GM18507 (cell line): ENCODE measurements around the gene NRTN.

ENCODE experiments used
- DNase-seq: peaks from one replicate; pipeline ENCODE4 v3.0.0; 2011; ENCODE audit warnings: low read depth; ENCODE audit not compliant: insufficient read length; ENCODE audit errors: extremely low spot score
- FAIRE-seq: peaks from 2 replicates; lab custom pipeline; 2011; peaks lifted over from hg19 to GRCh38; lab: Jason Lieb, UNC

The NRTN gene

GRCh38 chr19:5789351-5789761 is 15.5 kb upstream of the NRTN start:
- no peak for FAIRE-seq
- no peak for DNase-seq

DNA sequence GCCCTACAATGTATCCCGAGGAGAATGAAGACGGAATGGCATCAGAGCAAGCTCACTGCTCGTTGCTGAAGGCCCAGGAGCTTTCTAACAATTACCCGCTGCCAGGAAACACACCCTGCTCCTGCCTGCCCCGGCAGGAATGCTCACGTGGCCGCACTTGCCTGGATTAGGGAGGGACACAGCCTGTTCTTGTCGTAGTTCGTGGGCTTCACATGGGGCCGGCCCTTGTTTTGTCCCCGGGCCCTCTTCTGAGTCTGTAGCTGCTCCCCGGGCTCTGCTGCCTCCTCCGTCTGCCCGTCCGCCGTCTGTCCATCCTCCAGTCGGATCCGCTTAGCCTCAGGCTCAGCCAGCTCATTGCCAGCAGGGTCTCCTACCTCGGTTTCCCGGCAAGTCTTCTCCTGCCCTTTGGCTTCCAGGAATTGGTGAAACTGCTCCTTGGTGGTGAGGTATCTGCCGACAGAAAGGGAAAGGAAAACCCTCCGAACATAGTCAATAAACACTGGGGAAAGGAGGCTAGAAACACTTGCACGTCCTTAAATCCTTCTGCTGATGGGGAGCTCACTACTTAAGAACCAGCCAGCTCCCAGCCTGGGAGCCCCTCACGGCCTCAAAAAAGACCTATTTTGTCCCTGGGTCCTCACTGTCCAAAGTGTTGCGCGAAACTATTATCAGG is 14.8 kb upstream of the NRTN start:
- FAIRE-seq (no peak), DNase-seq (no peak)

DNA sequence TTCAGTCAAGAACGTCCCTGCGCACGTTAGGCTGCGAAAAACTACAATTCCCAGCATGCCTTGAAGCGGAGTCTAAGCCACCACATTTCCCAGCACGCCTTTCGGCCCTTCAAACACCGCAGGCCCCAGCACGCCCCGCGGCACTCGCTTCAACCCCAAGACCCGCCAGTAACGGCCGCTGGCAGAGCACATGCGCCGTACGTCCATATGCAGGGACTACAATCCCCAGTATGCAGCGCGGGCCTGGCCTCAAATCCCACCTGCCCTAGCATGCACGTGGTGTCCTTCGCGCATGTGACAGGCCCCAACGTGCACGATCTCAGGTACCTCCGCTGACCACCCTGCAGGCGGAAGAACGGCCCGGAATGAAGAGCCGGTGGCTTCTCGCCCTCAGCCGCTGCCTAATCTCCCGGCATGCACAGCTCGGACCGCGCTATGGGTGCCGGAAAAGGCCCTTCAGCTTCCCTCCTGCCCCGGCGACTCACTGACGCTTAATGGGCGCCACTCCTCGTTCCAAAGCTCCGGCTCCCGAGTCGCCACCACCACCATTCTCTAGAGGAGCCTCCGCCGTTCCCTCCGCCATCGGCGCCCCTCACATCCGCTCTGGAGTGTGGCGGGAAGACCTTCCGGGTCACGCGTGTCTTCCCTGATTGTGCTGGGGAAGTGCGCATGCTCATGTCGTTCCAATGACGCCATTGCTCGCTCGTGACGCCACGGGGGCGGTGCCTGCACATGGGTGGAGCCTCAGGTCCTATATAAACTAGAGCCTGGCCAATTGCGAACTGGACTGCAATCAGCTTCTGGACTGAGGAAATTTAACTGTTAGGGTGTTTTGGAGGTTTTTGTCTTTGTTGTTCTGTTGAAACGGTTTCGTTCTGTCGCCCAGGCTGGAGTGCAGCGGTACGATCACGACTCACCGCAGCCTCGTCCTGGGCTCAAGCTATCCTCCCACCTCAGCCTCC is 14.0 kb upstream of the NRTN start, which contains the start of gene DUS3L:
DUS3L (minus strand) TSS at position 605 of the 962 bp plus-strand sequence; CDS start at position 583, 22 bp downstream.
- peak; percentile 100 for FAIRE-seq
- DNase-seq, result peak; percentile 99

- FAIRE-seq, result no peak
- DNase-seq, result no peak
These were observed 12.6 kb upstream of the NRTN start for GRCh38 chr19:5792224-5792623.

- FAIRE-seq (no peak), DNase-seq (no peak)
These were observed 11.7 kb upstream of the NRTN start for GRCh38 chr19:5793188-5793587.

GRCh38 chr19:5795382-5795919 is 9.4 kb upstream of the NRTN start:
- no peak for FAIRE-seq
- no peak for DNase-seq

GRCh38 chr19:5798244-5798643 is 6.6 kb upstream of the NRTN start:
- DNase-seq (no peak), FAIRE-seq (no peak)

DNA sequence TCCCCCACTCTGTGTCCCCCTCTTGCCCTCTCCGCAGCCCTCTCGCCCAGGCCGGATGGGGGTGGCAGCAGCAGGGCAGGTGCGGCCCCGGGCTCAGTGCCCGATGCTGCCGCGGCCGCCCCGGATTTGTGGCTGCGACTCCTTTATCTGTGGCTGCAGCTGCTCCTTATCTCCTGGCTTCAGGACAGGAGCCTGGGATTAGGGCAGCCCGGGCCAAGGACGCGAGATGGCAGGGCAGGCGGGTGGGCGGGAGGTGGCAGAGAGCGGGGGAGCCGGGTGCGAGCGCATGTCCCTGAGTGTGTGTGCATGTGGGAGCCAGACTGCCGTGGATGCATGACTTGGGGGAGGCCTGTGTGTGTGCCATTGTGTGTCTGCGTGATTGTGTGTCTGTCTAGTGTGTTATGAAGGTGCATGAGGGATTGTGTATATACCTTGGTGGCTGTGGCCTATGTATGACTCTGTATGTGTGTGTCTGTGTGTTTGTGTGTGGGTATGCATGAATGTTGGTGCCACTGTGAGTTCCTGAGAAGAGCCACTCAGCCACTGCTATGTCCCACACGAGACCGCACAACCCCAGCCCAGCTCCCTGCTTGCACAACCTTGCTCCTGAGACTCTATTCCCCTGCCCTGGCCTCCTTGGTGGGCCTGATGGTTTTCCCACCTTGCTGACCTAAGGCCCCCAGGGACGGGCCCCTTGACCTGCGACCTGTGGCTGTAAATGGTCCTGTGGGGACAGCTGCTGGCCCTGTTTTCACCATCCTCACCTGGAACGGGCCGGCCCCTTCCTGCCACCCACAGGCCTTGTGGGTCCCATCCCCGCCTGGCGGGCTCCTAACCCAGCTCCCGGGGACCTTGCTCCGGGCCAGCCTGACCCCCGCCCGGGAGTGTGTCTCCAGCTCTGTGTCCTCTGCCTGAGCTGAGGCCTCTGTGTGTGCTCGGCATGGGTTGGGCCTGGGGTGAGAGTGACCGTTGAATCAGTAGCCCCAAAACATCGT is 5.3 kb upstream of the NRTN start:
- FAIRE-seq (no peak), DNase-seq (no peak)

GRCh38 chr19:5800361-5801270 is 4.3 kb upstream of the NRTN start:
- no peak for FAIRE-seq
- no peak for DNase-seq

DNA sequence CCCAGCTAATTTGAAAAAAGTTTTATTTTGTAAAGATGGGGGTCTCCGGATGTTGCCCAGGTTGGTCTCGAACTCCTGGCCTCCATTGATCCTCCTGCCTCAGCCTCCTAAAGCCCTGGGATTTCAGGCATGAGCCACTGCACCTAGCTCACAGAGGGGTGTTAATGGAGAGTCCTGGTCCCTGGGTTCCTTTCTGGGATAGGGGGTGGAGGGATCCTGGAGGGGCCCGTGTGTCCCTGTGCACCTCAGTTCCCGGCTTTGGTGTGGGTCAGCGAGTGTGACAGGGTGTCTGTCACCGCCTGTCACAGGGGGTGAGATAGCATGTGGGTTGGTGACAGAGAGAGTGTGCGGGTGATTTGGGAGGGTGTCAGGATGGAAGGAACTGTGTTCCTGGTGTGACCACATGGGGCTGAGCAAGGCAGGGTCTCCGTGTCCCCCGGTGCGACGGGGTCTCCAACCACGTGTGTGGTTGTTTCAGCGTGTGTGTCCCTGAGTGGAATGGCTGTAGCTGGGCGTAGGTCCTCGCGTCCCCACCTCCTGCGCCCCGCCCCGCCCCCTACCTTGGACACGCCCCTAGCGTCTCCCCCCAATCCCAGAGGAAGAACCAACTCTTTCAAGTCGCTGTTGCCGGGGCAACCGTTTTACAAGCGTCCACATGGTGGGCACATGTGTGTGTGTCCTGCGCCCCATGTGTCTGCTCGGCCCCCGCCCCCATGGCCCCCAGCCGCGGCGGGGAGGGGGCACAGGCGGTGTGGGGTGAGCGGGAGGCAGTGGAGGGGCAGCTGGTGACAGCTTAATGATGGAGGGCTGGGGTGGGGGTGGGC is 2.9 kb upstream of the NRTN start:
- FAIRE-seq, result no peak
- DNase-seq, result no peak

GRCh38 chr19:5803441-5803751 is 1.5 kb upstream of the NRTN start:
- FAIRE-seq (no peak), DNase-seq (no peak)

- peak; percentile 86 for FAIRE-seq
- peak; percentile 90 for DNase-seq
These were observed 933 bp upstream of the NRTN start for GRCh38 chr19:5803752-5804515.

DNA sequence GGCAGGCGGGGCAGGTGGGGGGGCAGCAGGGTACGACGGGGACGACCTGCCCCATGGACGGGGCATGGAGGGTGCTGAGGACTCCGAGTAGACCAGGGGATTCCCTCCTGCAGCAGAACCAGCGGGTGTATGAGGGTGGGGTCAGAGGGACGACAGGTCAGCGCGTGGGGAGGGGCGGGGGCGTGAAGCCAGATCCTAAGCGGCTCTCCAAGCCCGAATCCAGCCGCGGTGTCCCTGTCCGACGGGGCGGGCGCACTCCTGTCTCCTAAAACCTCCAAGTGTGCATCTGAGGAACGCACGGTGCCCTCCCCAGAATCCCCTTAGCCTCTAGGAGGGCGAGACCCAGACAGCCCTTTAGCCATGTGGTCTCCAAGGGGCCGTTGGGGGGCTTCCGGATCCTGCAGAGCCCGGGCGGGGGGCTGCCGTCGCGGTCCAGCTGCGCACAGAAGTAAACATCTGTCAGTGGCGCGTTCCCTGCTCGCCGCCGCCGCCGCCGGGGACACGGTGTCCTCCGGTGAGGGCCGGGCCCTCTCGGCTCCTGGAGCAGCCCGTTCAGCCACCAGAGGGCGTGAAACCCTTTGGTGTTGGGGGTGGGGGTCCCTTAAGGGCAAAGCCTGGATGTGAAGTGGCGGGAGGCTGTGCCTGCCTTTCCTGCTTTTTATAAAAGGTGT is 730 bp downstream of the NRTN start:
- no peak for FAIRE-seq

GRCh38 chr19:5806133-5806489 is 1.2 kb downstream of the NRTN start:
- no peak for FAIRE-seq
- no peak for DNase-seq

More for the DNA sequence above, 730 bp downstream of the NRTN start:
- DNase-seq, result no peak

DNA sequence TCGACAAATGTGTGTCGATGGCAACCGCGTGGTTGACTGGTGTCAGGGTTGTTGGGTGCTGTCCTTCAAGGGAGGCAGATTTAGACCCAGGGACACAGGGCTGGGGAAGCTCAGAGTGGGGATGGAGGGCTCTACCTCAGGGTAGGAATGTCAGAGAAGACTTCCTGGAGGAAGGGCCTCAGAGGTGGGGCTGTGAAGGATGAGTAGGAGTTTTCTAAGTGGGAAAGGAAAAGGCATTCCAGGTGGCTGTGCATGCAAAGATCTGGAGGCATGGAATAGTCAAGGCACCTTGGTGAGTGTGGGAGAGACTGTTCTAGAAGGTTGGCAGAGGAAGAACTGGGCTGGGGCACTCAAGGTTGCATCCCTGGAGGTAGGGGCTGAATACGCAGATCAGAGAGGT is 2.0 kb downstream of the NRTN start:
- DNase-seq (no peak), FAIRE-seq (no peak)

DNA sequence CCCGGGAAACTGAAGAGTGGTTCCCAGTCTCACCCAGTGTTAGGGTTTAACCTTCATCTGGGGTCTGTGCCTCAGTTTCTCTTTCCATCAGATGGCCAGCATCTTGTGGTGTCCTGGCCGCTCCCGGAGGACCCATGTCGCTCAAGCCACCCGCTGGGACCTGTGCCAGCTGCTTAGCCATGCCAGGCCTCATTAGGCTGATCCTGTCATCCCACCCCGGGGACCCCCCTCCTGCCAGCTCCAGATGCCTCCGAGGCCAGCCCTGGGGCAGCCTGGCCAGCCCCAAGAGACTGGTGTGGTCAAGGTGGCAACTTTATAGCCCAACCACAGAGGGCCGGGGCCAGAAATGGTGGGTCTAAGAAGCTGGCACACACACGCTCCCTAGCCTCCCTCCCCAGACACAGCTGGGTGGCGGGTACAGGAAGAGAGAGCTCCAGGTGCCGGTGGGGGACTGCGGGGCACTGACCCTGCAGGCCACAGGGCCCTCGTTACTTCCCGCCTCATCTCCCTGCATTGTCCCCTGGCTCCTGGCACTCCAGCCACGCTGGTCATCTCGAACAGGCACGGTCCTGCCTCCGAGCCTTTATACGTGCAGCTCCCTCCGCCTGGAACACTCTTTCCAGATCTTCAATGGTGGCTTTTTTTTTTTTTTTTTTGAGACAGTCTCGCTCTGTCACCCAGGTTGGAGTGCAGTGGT is 3.4 kb downstream of the NRTN start:
- DNase-seq (no peak), FAIRE-seq (no peak)
